Activated T-cell treated with anti-CD3 and anti-CD28 coated beads for 4 hours (primary cell): Measurements from ENCODE around the gene OSGIN1.
"Not testable (repeated sequence)": the region's sequence is repeated elsewhere in the genome, so short reads cannot be mapped to it uniquely, and the experiment has no call there.

Source experiments
- DNase-seq: peaks from one replicate; pipeline ENCODE4 v3.0.0-alpha.2; 2020

OSGIN1 gene

DNA sequence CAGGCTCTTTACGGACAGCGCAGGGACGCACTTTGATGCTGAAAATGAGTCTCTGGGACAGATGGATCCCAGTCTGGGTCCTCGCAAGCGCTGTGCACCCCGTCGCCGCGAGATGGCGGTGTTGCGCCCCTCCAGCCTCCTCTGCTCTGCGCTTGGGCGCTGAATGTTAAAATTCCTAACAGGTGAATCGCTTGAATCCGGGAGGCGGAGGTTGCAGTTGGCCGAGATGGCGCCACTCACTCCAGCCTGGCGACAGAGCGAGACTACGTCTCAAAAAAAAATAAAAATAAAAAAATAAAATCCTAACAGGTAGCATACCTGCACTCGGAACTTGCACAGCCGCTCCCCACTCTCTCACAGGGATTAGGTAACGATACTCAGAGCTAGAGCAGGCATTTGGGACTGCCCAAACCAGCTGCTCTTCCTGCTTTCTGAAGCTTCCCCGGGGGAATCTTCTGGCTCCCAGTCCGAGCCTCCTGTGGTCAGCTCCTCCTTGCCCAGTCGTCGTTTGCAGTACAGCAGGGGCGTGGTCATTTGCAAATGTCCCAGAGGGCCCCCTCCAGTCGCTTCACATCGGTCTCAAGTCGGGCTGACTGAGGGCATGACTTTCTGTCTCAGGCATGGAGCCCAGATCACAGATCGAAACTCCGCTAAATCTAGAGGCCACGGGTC lies 26.2 kb upstream of the OSGIN1 start:
- DNase-seq: peak; percentile 46

GRCh38 chr16:83928341-83929055 lies 24.5 kb upstream of the OSGIN1 start:
- DNase-seq: no peak

GRCh38 chr16:83929811-83930555 lies 23.1 kb upstream of the OSGIN1 start:
- DNase-seq: no peak

DNA sequence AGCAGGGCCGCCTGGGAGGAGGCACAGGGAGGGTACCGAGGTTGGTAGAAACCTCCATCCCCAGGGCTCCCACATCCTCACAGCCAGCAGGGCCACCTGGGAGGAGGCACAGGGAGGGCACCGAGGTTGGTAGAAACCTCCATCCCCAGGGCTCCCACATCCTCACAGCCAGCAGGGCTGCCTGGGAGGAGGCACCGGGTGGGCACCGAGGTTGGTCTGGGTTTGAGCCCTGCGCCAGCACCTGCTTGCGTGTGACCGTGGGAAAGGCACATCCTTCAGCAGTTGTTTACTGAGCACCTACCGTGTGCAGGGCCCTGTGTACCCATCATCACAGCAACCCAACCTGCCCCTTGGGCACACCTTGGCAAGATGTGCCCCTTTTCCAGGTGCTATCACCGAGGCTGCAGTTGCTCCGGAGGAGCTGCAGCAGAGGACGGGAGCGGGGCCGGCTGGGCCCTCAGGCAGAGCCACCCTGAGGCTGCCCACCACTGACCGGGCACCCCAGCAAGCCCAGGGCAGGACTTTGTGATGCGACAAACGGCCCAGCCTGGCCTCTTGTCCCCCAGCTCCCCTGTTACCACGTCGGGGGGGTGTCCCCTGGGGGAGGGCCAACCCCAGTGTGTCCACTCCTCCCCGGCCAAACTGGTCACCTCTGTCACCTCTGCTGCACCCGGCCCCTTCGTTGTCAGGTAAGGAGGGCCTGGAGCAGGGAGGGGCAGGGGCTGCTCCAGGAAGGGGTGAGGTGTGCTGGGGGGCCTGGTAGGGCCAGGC lies 22.1 kb upstream of the OSGIN1 start:
- DNase-seq: no peak

GRCh38 chr16:83931556-83931955 lies 21.5 kb upstream of the OSGIN1 start:
- DNase-seq: no peak

DNA sequence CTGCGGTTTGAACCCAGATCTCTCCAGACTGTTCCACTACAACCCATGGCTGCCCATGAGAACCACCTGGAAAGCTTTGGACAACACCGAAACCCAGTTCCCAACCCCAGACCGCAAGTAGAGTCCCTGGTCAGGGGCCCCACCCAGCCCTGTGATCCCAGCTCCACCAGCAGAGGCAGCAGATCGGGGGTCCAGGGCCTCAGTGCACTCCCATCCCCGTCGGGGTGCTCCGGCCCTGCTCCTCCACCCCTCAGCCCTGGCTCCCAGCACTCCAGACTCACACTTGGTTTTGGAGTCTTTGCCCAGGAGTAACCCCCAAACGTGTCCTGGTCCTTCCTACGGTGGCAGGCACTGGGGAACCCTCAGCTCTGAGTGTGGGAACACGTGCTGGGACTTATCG lies 20.7 kb upstream of the OSGIN1 start:
- no peak for DNase-seq

- DNase-seq: no peak
Observed at GRCh38 chr16:83932955-83933673, 19.9 kb upstream of the OSGIN1 start.

DNA sequence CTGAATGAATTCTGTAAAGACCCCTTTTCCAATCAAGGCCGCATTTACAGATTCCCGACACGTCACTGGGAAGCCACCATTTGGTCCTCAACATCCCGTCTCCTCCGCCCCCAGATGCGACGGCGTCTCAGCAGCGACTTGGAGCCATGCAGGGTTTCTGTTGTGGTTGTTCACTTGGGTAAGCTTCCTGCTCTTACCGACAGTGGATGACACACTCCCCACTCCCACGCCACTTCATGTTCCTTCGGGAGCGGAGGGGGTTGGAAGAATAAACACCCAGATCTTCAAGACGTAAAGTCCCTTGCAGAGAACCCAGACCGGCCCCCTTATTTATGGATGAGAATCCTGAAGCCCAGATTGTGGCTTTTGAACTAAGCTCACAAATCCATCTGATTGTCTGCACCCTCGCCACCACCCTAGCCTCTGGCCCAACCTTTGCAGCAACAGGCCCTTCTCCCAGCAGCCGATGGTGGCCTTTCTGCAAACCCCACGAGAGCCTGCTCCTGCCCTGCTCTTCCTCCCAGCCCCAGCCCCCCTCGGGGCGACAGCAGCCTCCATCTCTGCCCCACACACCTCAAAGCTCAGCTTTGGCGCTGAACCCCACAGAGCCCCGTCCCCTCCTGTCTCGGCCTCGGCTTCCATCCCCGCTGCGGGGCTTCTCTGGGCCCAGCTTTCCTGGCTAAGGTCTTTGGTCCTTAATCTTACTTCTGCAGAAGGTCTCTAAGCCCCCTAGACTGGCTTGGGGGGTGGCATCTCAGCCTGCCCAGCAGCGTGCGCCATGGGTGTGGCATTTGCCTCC lies 19.0 kb upstream of the OSGIN1 start:
- DNase-seq: no peak

GRCh38 chr16:83934684-83934977 lies 18.4 kb upstream of the OSGIN1 start:
- no peak for DNase-seq

DNA sequence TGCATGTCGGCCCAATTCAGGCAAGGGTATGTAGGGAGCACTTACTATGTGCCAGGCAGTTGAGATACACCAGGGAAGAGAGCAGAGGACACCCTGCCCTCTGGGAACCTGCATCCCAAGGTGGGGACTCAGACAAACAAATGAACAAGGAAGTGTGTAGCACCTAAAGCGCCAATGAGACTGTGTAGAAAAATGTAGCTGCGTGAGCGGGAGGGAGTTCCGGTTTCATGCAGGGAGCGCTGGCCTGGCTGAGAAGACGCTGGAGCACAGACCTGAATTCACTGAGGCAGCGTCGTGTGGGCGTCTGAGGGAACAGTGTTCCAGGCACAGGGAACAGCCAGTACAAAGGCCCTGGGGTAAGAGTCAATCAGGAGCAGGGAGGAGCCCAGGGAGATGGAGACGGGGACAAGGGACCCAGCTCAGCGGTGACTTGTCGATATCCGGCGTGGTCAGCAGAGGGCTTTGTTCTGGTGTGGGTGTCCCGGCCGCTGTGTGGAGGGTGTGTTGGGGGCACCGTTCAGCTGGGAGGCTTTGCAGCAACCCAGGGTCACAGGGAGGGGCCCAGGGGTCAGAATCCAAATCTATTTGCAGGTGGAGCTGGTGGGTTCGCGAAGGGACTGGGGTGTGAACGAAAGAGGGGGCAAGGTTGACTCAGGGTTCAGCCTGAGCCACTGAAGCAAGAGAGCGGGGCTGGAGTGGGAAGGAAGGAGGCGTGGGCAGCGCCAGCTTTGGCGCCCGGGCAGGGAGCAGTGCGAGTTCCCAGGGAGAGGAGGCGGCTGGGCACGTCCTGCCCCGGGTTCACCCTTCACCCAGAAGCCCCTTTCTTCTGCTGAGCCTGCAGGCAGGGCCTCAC lies 17.8 kb upstream of the OSGIN1 start:
- DNase-seq: no peak

DNA sequence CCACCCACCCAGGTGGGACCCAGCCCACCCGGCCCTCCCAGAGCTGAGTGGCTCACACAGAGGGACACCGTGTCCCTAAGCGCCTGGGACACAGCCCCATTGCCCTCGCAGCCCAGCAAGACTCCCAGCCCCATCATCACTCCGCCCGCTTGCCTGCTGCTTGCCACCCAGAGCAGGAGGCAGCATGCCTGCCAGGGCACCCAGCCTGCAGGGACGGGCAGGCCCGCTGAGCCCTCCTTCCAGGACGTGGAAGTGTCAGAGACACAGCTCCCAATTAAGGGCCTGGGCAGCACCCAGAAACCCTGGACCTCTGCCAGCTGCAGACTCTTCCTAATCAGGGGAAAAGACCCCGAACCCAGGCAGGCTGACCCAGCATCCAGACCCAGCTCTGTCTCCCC lies 17.2 kb upstream of the OSGIN1 start:
- no peak for DNase-seq

- no peak for DNase-seq
Observed at GRCh38 chr16:83936581-83937165, 16.4 kb upstream of the OSGIN1 start.

DNA sequence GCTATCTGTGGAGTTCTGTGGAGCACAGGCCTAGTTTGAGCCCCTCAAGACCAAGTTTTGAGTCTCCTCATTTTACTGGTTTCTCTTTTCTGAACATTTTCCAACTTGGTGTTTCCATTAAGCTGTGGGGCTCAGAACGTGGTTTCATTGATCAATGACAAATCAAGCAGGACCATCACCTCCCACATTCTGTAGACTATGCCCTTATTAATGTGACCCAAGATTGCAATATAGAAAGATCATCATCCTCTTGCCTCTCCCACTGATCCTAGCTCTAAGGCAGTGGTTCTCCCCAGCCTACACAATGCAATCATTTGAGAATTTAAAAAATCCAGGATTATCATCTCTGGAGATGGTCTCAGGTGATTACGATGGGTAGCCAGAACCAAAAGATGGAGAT lies 15.8 kb upstream of the OSGIN1 start:
- DNase-seq: no peak

GRCh38 chr16:83937922-83938885 lies 14.8 kb upstream of the OSGIN1 start:
- DNase-seq: no peak

GRCh38 chr16:83939266-83939855 lies 13.7 kb upstream of the OSGIN1 start:
- no peak for DNase-seq

DNA sequence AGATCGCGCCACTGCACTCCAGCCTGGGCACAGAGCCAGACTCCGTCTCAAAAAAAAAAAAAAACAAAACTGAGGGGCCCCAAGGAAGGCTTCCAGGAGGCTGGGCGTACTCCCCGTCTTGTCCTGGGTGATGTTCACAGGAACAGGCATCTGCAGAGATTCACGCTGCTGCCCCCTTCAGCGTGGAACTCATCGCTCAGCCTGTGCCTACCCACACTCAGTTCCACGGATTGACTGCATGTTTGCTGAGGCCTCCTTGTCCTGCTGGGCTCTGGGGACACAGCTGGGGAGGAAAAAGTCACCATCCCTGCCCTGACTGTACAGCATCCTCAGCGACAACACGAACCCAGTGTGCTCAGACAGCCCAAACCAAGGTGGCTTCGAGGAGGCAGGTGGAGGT lies 12.9 kb upstream of the OSGIN1 start:
- no peak for DNase-seq

GRCh38 chr16:83940630-83941378 lies 12.2 kb upstream of the OSGIN1 start:
- no peak for DNase-seq

- not testable (repeated sequence) for DNase-seq
Observed at GRCh38 chr16:83941546-83941945, 11.5 kb upstream of the OSGIN1 start.
